MM.1S (cell line): Measurements from ENCODE around the gene OSTF1.

Experiments
- DNase-seq: peaks from one replicate; pipeline ENCODE4 v3.0.0-alpha.2; 2015
- H2AFZ ChIP-seq: fragments of 300-600 bp; sonication (generic); 2 replicates; pipeline ENCODE4 v1.6.0; 2016; ENCODE audit warnings: antibody characterized with exemption, low read length
- H3F3A ChIP-seq: fragments of 300-600 bp; sonication (generic); 2 replicates; pipeline ENCODE4 v1.6.1; 2016; ENCODE audit warnings: mild to moderate bottlenecking, antibody characterized with exemption, low read length, moderate library complexity, mixed read lengths; ENCODE audit not compliant: insufficient read depth
- H3K27ac ChIP-seq: fragments of 300-600 bp; sonication (generic); 2 replicates; pipeline ENCODE4 v1.5.1; 2016; ENCODE audit warnings: mild to moderate bottlenecking, low read length
- H3K27me3 ChIP-seq: fragments of 300-600 bp; sonication (generic); replicated peaks from 2 replicates; pipeline ENCODE4 v1.6.0; 2016; ENCODE audit warnings: low read length; ENCODE audit not compliant: insufficient read depth
- H3K36me3 ChIP-seq: fragments of 300-600 bp; sonication (generic); replicated peaks from 2 replicates; pipeline ENCODE4 v1.6.1; 2016; ENCODE audit warnings: mild to moderate bottlenecking, low read length, mixed read lengths; ENCODE audit not compliant: insufficient read depth
- H3K4me1 ChIP-seq: fragments of 300-600 bp; sonication (generic); 2 replicates; pipeline ENCODE4 v1.6.1; 2016; ENCODE audit warnings: low read length, mixed read lengths
- H3K4me2 ChIP-seq: fragments of 300-600 bp; sonication (generic); 2 replicates; pipeline ENCODE4 v1.6.0; 2016; ENCODE audit warnings: low read depth, low read length
- H3K4me3 ChIP-seq: fragments of 300-600 bp; sonication (generic); 2 replicates; pipeline ENCODE4 v1.5.1; 2016; ENCODE audit warnings: low read length, mixed read lengths
- H3K79me2 ChIP-seq: fragments of 300-600 bp; sonication (generic); 2 replicates; pipeline ENCODE4 v1.6.1; 2016; ENCODE audit warnings: mixed run types, low read length, mixed read lengths
- H3K9ac ChIP-seq: fragments of 300-600 bp; sonication (generic); 2 replicates; pipeline ENCODE4 v1.6.1; 2016; ENCODE audit warnings: low read length, mixed read lengths
- H3K9me2 ChIP-seq: fragments of 300-600 bp; sonication (generic); replicated peaks from 2 replicates; pipeline ENCODE4 v1.6.1; 2016; ENCODE audit warnings: mild to moderate bottlenecking, low read length, mixed read lengths; ENCODE audit not compliant: insufficient read depth
- H3K9me3 ChIP-seq: fragments of 300-600 bp; sonication (generic); replicated peaks from 2 replicates; pipeline ENCODE4 v1.6.1; 2016; ENCODE audit warnings: mild to moderate bottlenecking, low read length, mixed read lengths; ENCODE audit not compliant: insufficient read depth
- H4K20me1 ChIP-seq: fragments of 300-600 bp; sonication (generic); 2 replicates; pipeline ENCODE4 v1.6.1; 2016; ENCODE audit warnings: mild to moderate bottlenecking, low read length, moderate library complexity, mixed read lengths; ENCODE audit not compliant: insufficient read depth
- CTCF ChIP-seq: fragments of 300-600 bp; sonication (generic); IDR thresholded peaks from 2 replicates; pipeline ENCODE4 v1.5.1; 2016; ENCODE audit warnings: antibody characterized with exemption, low read length, mixed read lengths
- EZH2 ChIP-seq: fragments of 300-600 bp; sonication (generic); optimal IDR thresholded peaks from 2 replicates; pipeline ENCODE3; 2017; ENCODE audit warnings: low read depth, mild to moderate bottlenecking, antibody characterized with exemption, low read length, mixed read lengths
- EZH2phosphoT487 ChIP-seq: fragments of 300-600 bp; sonication (generic); IDR thresholded peaks from 2 replicates; pipeline ENCODE4 v1.6.1; 2018; ENCODE audit warnings: antibody characterized with exemption, low read length

The OSTF1 gene

GRCh38 chr9:75101004-75101588 is 12.8 kb downstream of the OSTF1 start:
- Histone ChIP-seq H3K36me3 (no peaks in the 10 kb centered on the region), H3K4me2 (no peak overlapping the region), H3K4me1 (no peaks in the 10 kb centered on the region), H2AFZ (no peak overlapping the region), H3K4me3 (no peak overlapping the region), H3K27ac (no peak overlapping the region), H3K9me2 (no peaks in the 10 kb centered on the region), H3K79me2 (peaks cover 90% of the 10 kb centered on the region), H3K27me3 (no peaks in the 10 kb centered on the region), H3F3A (no peaks in the 10 kb centered on the region), H3K9ac (no peak overlapping the region), H3K9me3 (no peaks in the 10 kb centered on the region), H4K20me1 (no peaks in the 10 kb centered on the region)
- TF ChIP-seq EZH2 (no peak), EZH2phosphoT487 (no peak), CTCF (no peak)
- no peak for DNase-seq

GRCh38 chr9:75102177-75102790 is 14.0 kb downstream of the OSTF1 start:
- no peak overlapping the region for H3K4me3 ChIP-seq
- no peak for TF ChIP-seq CTCF
- TF ChIP-seq EZH2 = no peak
- TF ChIP-seq EZH2phosphoT487 = no peak
- H3K4me1 ChIP-seq = no peaks in the 10 kb centered on the region
- no peaks in the 10 kb centered on the region for H3K9me3 ChIP-seq
- H3K27ac ChIP-seq = no peak overlapping the region
- H3K79me2 ChIP-seq = peaks cover 80% of the 10 kb centered on the region
- no peak overlapping the region for H2AFZ ChIP-seq
- H3K9ac ChIP-seq = no peak overlapping the region
- no peak for DNase-seq
- no peaks in the 10 kb centered on the region for H4K20me1 ChIP-seq
- H3F3A ChIP-seq = no peaks in the 10 kb centered on the region
- no peaks in the 10 kb centered on the region for H3K27me3 ChIP-seq
- H3K9me2 ChIP-seq = no peaks in the 10 kb centered on the region
- H3K4me2 ChIP-seq = no peak overlapping the region
- H3K36me3 ChIP-seq = no peaks in the 10 kb centered on the region

GRCh38 chr9:75104607-75105006 is 16.3 kb downstream of the OSTF1 start:
- DNase-seq = no peak
- Histone ChIP-seq H3K36me3 (no peaks in the 10 kb centered on the region), H3K4me2 (no peak overlapping the region), H3K4me1 (no peaks in the 10 kb centered on the region), H3K27me3 (no peaks in the 10 kb centered on the region), H3K9me3 (no peaks in the 10 kb centered on the region), H3K9me2 (no peaks in the 10 kb centered on the region), H3K4me3 (no peak overlapping the region), H3K79me2 (peaks cover 74% of the 10 kb centered on the region), H3K27ac (no peak overlapping the region), H2AFZ (no peak overlapping the region), H3F3A (no peaks in the 10 kb centered on the region), H4K20me1 (no peaks in the 10 kb centered on the region), H3K9ac (no peak overlapping the region)
- TF ChIP-seq EZH2phosphoT487 (no peak), EZH2 (no peak), CTCF (no peak)
